ENCODE data around the gene BBS9. TPM values are rescaled to one million over a fixed set of nuclear protein-coding genes. Genes with fewer than 3 reads are reported as not detected.

The BBS9 gene
- total RNA-seq, 1 donor from 2014 or later, result 22.6 TPM

GRCh38 chr7:33109005-33109757 is 20.2 kb upstream of the BBS9 start, which contains the start of gene RP9:
RP9 (minus strand) TSS chr7:33109404; CDS start chr7:33109372, 32 bp downstream.
- Mint-ChIP-seq H3K27me3 (ENCODE audit: unreplicated experiment) (peaks cover 29% of the 10 kb centered on the region), H3K4me3 (ENCODE audit: unreplicated experiment) (peak within 1 kb of the TSS; percentile 90), H3K27ac (ENCODE audit: unreplicated experiment) (peak within 1 kb of the TSS; percentile 91), H3K9me3 (ENCODE audit: unreplicated experiment) (no peaks in the 10 kb centered on the region), H3K36me3 (ENCODE audit: unreplicated experiment) (no peaks in the 10 kb centered on the region), H3K4me1 (ENCODE audit: unreplicated experiment) (peaks cover 29% of the 10 kb centered on the region)
- TF ChIP-seq, protein P1, sequence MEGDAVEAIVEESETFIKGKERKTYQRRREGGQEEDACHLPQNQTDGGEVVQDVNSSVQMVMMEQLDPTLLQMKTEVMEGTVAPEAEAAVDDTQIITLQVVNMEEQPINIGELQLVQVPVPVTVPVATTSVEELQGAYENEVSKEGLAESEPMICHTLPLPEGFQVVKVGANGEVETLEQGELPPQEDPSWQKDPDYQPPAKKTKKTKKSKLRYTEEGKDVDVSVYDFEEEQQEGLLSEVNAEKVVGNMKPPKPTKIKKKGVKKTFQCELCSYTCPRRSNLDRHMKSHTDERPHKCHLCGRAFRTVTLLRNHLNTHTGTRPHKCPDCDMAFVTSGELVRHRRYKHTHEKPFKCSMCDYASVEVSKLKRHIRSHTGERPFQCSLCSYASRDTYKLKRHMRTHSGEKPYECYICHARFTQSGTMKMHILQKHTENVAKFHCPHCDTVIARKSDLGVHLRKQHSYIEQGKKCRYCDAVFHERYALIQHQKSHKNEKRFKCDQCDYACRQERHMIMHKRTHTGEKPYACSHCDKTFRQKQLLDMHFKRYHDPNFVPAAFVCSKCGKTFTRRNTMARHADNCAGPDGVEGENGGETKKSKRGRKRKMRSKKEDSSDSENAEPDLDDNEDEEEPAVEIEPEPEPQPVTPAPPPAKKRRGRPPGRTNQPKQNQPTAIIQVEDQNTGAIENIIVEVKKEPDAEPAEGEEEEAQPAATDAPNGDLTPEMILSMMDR (IDR thresholded peaks at IDR 0.05), result peak; percentile 71
- peak; percentile 89 for DNase-seq (ENCODE audit: extremely low spot score, unreplicated experiment)

- H3K27me3 Mint-ChIP-seq (ENCODE audit: unreplicated experiment), result peaks cover 36% of the 10 kb centered on the region
- TF ChIP-seq, protein P1 (IDR thresholded peaks at IDR 0.05), result no peak
- peak overlapping the region; percentile 59 for H3K4me3 Mint-ChIP-seq (ENCODE audit: unreplicated experiment)
- DNase-seq (ENCODE audit: extremely low spot score, unreplicated experiment), result no peak
- H3K9me3 Mint-ChIP-seq (ENCODE audit: unreplicated experiment), result no peaks in the 10 kb centered on the region
- H3K36me3 Mint-ChIP-seq (ENCODE audit: unreplicated experiment), result no peaks in the 10 kb centered on the region
- peaks cover 29% of the 10 kb centered on the region for H3K4me1 Mint-ChIP-seq (ENCODE audit: unreplicated experiment)
- no peak overlapping the region for H3K27ac Mint-ChIP-seq (ENCODE audit: unreplicated experiment)
Observed at GRCh38 chr7:33109758-33110238, 19.6 kb upstream of the BBS9 start.

- no peaks in the 10 kb centered on the region for H3K9me3 Mint-ChIP-seq (ENCODE audit: unreplicated experiment)
- H3K27me3 Mint-ChIP-seq (ENCODE audit: unreplicated experiment), result peaks cover 47% of the 10 kb centered on the region
- DNase-seq (ENCODE audit: extremely low spot score, unreplicated experiment), result no peak
- no peak overlapping the region for H3K4me3 Mint-ChIP-seq (ENCODE audit: unreplicated experiment)
- no peak overlapping the region for H3K27ac Mint-ChIP-seq (ENCODE audit: unreplicated experiment)
- H3K36me3 Mint-ChIP-seq (ENCODE audit: unreplicated experiment), result no peaks in the 10 kb centered on the region
- TF ChIP-seq, protein P1 (IDR thresholded peaks at IDR 0.05), result no peak
- H3K4me1 Mint-ChIP-seq (ENCODE audit: unreplicated experiment), result peaks cover 22% of the 10 kb centered on the region
Observed at GRCh38 chr7:33111614-33112013, 17.8 kb upstream of the BBS9 start.

GRCh38 chr7:33114976-33115375 is 14.4 kb upstream of the BBS9 start:
- peaks cover 4% of the 10 kb centered on the region for H3K36me3 Mint-ChIP-seq (ENCODE audit: unreplicated experiment)
- H3K4me3 Mint-ChIP-seq (ENCODE audit: unreplicated experiment), result no peak overlapping the region
- peaks cover 2% of the 10 kb centered on the region for H3K4me1 Mint-ChIP-seq (ENCODE audit: unreplicated experiment)
- H3K27me3 Mint-ChIP-seq (ENCODE audit: unreplicated experiment), result peaks cover 68% of the 10 kb centered on the region
- H3K9me3 Mint-ChIP-seq (ENCODE audit: unreplicated experiment), result peaks cover 16% of the 10 kb centered on the region
- no peak for DNase-seq (ENCODE audit: extremely low spot score, unreplicated experiment)
- no peak overlapping the region for H3K27ac Mint-ChIP-seq (ENCODE audit: unreplicated experiment)
- TF ChIP-seq, protein P1 (IDR thresholded peaks at IDR 0.05), result no peak

GRCh38 chr7:33118383-33118782 is 11.0 kb upstream of the BBS9 start:
- Mint-ChIP-seq H3K9me3 (ENCODE audit: unreplicated experiment) (peaks cover 22% of the 10 kb centered on the region), H3K4me3 (ENCODE audit: unreplicated experiment) (no peak overlapping the region), H3K4me1 (ENCODE audit: unreplicated experiment) (no peaks in the 10 kb centered on the region), H3K27ac (ENCODE audit: unreplicated experiment) (no peak overlapping the region), H3K27me3 (ENCODE audit: unreplicated experiment) (peaks cover 62% of the 10 kb centered on the region), H3K36me3 (ENCODE audit: unreplicated experiment) (peaks cover 4% of the 10 kb centered on the region)
- DNase-seq (ENCODE audit: extremely low spot score, unreplicated experiment), result no peak
- TF ChIP-seq, protein P1 (IDR thresholded peaks at IDR 0.05), result no peak
